ENCODE results near the gene CFAP20DC.

CFAP20DC gene

GRCh38 chr3:58835086-58835485 lies 214.7 kb downstream of the CFAP20DC start:
- CTCF ChIA-PET: interaction anchor here (5.2 kb wide), 1 partner anchor 11 kb away, joined by 29 read pairs; no protein-coding TSS in a partner anchor
- Histone ChIP-seq H3K4me1 (ENCODE audit: control insufficient read depth, insufficient read depth, low read length) (no peaks in the 10 kb centered on the region), H3K9me3 (ENCODE audit: control insufficient read depth, insufficient read depth, low read depth, low read length) (no peaks in the 10 kb centered on the region), H3K27ac (ENCODE audit: extremely low read depth, low read depth, low read length) (no peak overlapping the region), H3K4me3 (ENCODE audit: low read depth, low read length) (no peak overlapping the region), H3K36me3 (ENCODE audit: control insufficient read depth in 2 of 2, insufficient read depth in 1 of 2, low read length in 2 of 2) (no peaks in the 10 kb centered on the region)
- POLR2A ChIA-PET: no interaction called here
- no peak for TF ChIP-seq ZNF529 (tag by site-specific recombination; IDR thresholded peaks at IDR 0.05; ENCODE audit: insufficient replicate concordance)
- TF ChIP-seq ZBTB21 (tag by site-specific recombination; IDR thresholded peaks at IDR 0.05): no peak
- no peak for TF ChIP-seq ZNF623 (tag by site-specific recombination; IDR thresholded peaks at IDR 0.05)
- TF ChIP-seq ZNF416 (tag by site-specific recombination; IDR thresholded peaks at IDR 0.05): no peak
- TF ChIP-seq ZNF324 (tag by site-specific recombination; IDR thresholded peaks at IDR 0.05): no peak
- TF ChIP-seq, protein P1, sequence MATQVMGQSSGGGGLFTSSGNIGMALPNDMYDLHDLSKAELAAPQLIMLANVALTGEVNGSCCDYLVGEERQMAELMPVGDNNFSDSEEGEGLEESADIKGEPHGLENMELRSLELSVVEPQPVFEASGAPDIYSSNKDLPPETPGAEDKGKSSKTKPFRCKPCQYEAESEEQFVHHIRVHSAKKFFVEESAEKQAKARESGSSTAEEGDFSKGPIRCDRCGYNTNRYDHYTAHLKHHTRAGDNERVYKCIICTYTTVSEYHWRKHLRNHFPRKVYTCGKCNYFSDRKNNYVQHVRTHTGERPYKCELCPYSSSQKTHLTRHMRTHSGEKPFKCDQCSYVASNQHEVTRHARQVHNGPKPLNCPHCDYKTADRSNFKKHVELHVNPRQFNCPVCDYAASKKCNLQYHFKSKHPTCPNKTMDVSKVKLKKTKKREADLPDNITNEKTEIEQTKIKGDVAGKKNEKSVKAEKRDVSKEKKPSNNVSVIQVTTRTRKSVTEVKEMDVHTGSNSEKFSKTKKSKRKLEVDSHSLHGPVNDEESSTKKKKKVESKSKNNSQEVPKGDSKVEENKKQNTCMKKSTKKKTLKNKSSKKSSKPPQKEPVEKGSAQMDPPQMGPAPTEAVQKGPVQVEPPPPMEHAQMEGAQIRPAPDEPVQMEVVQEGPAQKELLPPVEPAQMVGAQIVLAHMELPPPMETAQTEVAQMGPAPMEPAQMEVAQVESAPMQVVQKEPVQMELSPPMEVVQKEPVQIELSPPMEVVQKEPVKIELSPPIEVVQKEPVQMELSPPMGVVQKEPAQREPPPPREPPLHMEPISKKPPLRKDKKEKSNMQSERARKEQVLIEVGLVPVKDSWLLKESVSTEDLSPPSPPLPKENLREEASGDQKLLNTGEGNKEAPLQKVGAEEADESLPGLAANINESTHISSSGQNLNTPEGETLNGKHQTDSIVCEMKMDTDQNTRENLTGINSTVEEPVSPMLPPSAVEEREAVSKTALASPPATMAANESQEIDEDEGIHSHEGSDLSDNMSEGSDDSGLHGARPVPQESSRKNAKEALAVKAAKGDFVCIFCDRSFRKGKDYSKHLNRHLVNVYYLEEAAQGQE (tag by site-specific recombination; IDR thresholded peaks at IDR 0.05): no peak
- TF ChIP-seq ZNF132 (tag by site-specific recombination; IDR thresholded peaks at IDR 0.05; ENCODE audit: borderline replicate concordance): no peak
- no peak for TF ChIP-seq ZNF560 (tag by site-specific recombination; IDR thresholded peaks at IDR 0.05; ENCODE audit: borderline replicate concordance)
- no peak for TF ChIP-seq ZNF654 (tag by site-specific recombination; IDR thresholded peaks at IDR 0.05; ENCODE audit: low read depth)

DNA sequence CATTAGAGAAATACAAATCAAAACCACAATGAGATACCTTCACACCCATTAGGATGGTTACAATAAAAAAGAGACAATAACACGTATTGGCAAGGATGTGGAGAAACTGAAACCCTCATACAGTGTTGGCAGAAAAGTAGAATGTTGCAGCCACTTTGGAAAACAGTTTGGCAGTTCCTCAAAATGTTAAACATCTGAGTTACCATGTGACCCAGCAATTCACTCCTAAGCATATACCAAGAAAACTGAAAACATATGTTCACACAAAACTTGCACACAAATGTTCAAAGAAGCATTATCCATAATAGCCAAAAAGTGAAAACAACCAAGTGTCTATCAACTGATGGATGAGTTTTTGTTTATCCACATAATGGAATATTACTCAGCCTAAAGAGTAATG lies 216.3 kb downstream of the CFAP20DC start:
- no peaks in the 10 kb centered on the region for H3K4me1 ChIP-seq (ENCODE audit: control insufficient read depth, insufficient read depth, low read length)
- no peak overlapping the region for H3K27ac ChIP-seq (ENCODE audit: extremely low read depth, low read depth, low read length)
- H3K9me3 ChIP-seq (ENCODE audit: control insufficient read depth, insufficient read depth, low read depth, low read length): no peaks in the 10 kb centered on the region
- ChIA-PET POLR2A (no interaction called here), CTCF (interaction anchor here (0.7 kb wide), 2 partner anchors 203 to 494 kb away, joined by 3 to 4 read pairs; no protein-coding TSS in a partner anchor)
- H3K4me3 ChIP-seq (ENCODE audit: low read depth, low read length): no peak overlapping the region
- no peaks in the 10 kb centered on the region for H3K36me3 ChIP-seq (ENCODE audit: control insufficient read depth in 2 of 2, insufficient read depth in 1 of 2, low read length in 2 of 2)
- TF ChIP-seq AEBP2 (tag by site-specific recombination; IDR thresholded peaks at IDR 0.05; ENCODE audit: borderline replicate concordance) (no peak), ZNF155 (tag by site-specific recombination; IDR thresholded peaks at IDR 0.05) (no peak), ZNF521 (tag by site-specific recombination; IDR thresholded peaks at IDR 0.05) (no peak), ZNF37A (tag by site-specific recombination; IDR thresholded peaks at IDR 0.05) (no peak), YY2 (tag by site-specific recombination; IDR thresholded peaks at IDR 0.05) (no peak), ZNF146 (tag by site-specific recombination; IDR thresholded peaks at IDR 0.05) (no peak), ZNF140 (tag by site-specific recombination; IDR thresholded peaks at IDR 0.05) (no peak), SCRT2 (tag by site-specific recombination; IDR thresholded peaks at IDR 0.05) (no peak), ZNF785 (tag by site-specific recombination; IDR thresholded peaks at IDR 0.05) (no peak), ZNF76 (tag by site-specific recombination; IDR thresholded peaks at IDR 0.05; ENCODE audit: borderline replicate concordance, low read depth) (no peak), ZNF664 (tag by site-specific recombination; IDR thresholded peaks at IDR 0.05) (no peak), PRDM1 (tag by site-specific recombination; IDR thresholded peaks at IDR 0.05) (no peak)
- TF ChIP-seq, protein P2, sequence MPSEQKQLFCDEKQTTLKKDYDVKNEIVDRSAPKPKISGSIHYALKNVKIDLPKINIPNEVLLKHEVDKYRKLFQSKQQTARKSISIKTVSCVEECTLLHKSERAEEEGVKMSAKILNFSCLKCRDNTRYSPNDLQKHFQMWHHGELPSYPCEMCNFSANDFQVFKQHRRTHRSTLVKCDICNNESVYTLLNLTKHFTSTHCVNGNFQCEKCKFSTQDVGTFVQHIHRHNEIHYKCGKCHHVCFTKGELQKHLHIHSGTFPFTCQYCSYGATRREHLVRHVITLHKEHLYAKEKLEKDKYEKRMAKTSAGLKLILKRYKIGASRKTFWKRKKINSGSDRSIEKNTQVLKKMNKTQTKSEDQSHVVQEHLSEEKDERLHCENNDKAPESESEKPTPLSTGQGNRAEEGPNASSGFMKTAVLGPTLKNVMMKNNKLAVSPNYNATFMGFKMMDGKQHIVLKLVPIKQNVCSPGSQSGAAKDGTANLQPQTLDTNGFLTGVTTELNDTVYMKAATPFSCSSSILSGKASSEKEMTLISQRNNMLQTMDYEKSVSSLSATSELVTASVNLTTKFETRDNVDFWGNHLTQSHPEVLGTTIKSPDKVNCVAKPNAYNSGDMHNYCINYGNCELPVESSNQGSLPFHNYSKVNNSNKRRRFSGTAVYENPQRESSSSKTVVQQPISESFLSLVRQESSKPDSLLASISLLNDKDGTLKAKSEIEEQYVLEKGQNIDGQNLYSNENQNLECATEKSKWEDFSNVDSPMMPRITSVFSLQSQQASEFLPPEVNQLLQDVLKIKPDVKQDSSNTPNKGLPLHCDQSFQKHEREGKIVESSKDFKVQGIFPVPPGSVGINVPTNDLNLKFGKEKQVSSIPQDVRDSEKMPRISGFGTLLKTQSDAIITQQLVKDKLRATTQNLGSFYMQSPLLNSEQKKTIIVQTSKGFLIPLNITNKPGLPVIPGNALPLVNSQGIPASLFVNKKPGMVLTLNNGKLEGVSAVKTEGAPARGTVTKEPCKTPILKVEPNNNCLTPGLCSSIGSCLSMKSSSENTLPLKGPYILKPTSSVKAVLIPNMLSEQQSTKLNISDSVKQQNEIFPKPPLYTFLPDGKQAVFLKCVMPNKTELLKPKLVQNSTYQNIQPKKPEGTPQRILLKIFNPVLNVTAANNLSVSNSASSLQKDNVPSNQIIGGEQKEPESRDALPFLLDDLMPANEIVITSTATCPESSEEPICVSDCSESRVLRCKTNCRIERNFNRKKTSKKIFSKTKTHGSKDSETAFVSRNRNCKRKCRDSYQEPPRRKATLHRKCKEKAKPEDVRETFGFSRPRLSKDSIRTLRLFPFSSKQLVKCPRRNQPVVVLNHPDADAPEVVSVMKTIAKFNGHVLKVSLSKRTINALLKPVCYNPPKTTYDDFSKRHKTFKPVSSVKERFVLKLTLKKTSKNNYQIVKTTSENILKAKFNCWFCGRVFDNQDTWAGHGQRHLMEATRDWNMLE (tag by site-specific recombination; conservative IDR thresholded peaks at IDR 0.05; ENCODE audit: low read depth): no peak

All from HEK293 (cell line).